Left ventricle myocardium inferior (tissue), 1 donor: ENCODE measurements around the gene PIGN. TPM values are rescaled to one million over a fixed set of nuclear protein-coding genes. Genes with fewer than 3 reads are reported as not detected.

Source experiments
- DNase-seq: peaks from one replicate; pipeline ENCODE4 v3.0.0-alpha.2; 2020
- H3K27ac ChIP-seq: fragments of 200-600 bp; replicated peaks from 2 replicates; pipeline ENCODE4 v1.8.0; 2021
- H3K27me3 ChIP-seq: fragments of 200-600 bp; 2 replicates; pipeline ENCODE4 v1.8.0; 2021; ENCODE audit warnings: low read depth
- H3K36me3 ChIP-seq: fragments of 200-600 bp; 2 replicates; pipeline ENCODE4 v1.8.0; 2021
- H3K4me1 ChIP-seq: fragments of 200-600 bp; 2 replicates; pipeline ENCODE4 v1.8.0; 2021
- H3K4me3 ChIP-seq: fragments of 200-600 bp; 2 replicates; pipeline ENCODE4 v1.8.0; 2021; ENCODE audit warnings: mild to moderate bottlenecking, moderate library complexity
- H3K9me3 ChIP-seq: fragments of 200-600 bp; replicated peaks from 2 replicates; pipeline ENCODE4 v1.8.0; 2021
- intact Hi-C: fragments of 100-400 bp; cut with micrococcal nuclease; formaldehyde crosslinking; loops from one replicate; pipeline ENCODE4 v1.11.0; 2022
- total RNA-seq: library from RNA; stranded (reverse); fragmentation: NEBNext Ultra II Directional; extraction: Animal tissue kit (Norgen Biotek cat#: 25700); gene quantifications from one replicate; pipeline ENCODE4 v1.2.1, GENCODE V29; 2021
- TF ChIP-seq, protein P1 (sequence below): fragments of 200-600 bp; IDR thresholded peaks from 2 replicates; pipeline ENCODE4 v1.8.0; 2021; ENCODE audit warnings: antibody characterized with exemption, mild to moderate bottlenecking, borderline replicate concordance
- donor health status: DM: no; HTN: yes; CAD: no; lungs with severe emphysema.

PIGN gene
- total RNA-seq, 1 donor from 2014 or later, result 19.7 TPM

- Histone ChIP-seq H3K4me1 (peaks cover 7% of the 10 kb centered on the region), H3K36me3 (peaks cover 20% of the 10 kb centered on the region), H3K27me3 (no peaks in the 10 kb centered on the region), H3K27ac (no peak overlapping the region), H3K4me3 (no peak overlapping the region), H3K9me3 (no peaks in the 10 kb centered on the region)
- no peak for DNase-seq
- TF ChIP-seq, protein P1, sequence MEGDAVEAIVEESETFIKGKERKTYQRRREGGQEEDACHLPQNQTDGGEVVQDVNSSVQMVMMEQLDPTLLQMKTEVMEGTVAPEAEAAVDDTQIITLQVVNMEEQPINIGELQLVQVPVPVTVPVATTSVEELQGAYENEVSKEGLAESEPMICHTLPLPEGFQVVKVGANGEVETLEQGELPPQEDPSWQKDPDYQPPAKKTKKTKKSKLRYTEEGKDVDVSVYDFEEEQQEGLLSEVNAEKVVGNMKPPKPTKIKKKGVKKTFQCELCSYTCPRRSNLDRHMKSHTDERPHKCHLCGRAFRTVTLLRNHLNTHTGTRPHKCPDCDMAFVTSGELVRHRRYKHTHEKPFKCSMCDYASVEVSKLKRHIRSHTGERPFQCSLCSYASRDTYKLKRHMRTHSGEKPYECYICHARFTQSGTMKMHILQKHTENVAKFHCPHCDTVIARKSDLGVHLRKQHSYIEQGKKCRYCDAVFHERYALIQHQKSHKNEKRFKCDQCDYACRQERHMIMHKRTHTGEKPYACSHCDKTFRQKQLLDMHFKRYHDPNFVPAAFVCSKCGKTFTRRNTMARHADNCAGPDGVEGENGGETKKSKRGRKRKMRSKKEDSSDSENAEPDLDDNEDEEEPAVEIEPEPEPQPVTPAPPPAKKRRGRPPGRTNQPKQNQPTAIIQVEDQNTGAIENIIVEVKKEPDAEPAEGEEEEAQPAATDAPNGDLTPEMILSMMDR, result no peak
- intact Hi-C loops, result no loop called here
Observed at GRCh38 chr18:62211325-62211828, 24.5 kb upstream of the PIGN start.

DNA sequence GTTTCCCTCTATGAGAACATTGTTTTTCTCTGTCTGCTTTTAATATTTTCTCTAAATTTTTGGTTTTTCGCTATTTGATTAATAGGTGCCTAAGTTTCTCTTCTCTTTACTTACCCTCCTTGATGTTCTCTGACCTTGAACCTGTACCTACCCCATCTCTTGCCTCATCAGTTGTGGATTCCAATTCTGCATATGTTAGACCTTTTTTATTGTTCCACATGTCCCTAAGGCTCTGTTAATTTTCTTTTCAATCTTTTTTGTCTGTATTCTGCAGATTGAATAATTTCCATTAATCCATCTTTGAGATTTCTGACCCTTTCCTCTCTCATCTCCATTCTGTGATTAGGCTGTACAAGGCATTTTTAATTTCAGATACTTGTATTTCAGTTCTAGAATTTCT, 23.3 kb upstream of the PIGN start:
- H3K36me3 ChIP-seq, result peaks cover 20% of the 10 kb centered on the region
- TF ChIP-seq, protein P1, result no peak
- DNase-seq, result no peak
- peaks cover 7% of the 10 kb centered on the region for H3K4me1 ChIP-seq
- H3K4me3 ChIP-seq, result no peak overlapping the region
- H3K27me3 ChIP-seq, result no peaks in the 10 kb centered on the region
- no peaks in the 10 kb centered on the region for H3K9me3 ChIP-seq
- no peak overlapping the region for H3K27ac ChIP-seq
- intact Hi-C loops, result no loop called here

DNA sequence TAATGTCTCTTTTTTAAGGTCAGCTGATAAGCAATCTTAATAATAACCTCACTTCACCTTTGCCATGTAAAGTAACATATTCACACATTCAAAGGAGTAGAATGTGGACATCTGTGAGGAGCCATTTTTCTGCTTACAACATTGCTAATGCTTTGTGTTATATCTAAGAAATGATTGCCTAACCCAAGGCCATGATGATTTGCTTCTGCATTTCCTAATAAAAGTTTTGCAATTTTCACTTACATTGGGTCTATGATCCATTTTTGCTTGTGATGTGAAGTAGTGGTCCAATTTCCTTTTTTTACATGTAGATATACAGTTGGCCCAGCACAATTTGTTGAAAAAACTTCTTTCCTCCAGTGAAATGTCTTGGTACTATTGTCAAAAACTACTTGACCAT, 22.2 kb upstream of the PIGN start:
- peaks cover 20% of the 10 kb centered on the region for H3K36me3 ChIP-seq
- no peak overlapping the region for H3K4me3 ChIP-seq
- no peak for DNase-seq
- no peaks in the 10 kb centered on the region for H3K9me3 ChIP-seq
- intact Hi-C loops, result no loop called here
- H3K4me1 ChIP-seq, result peaks cover 7% of the 10 kb centered on the region
- H3K27me3 ChIP-seq, result no peaks in the 10 kb centered on the region
- H3K27ac ChIP-seq, result no peak overlapping the region
- TF ChIP-seq, protein P1, result no peak

- peaks cover 4% of the 10 kb centered on the region for H3K36me3 ChIP-seq
- no peak overlapping the region for H3K4me3 ChIP-seq
- TF ChIP-seq, protein P1, result no peak
- no peak overlapping the region for H3K27ac ChIP-seq
- no peaks in the 10 kb centered on the region for H3K9me3 ChIP-seq
- DNase-seq, result no peak
- H3K27me3 ChIP-seq, result no peaks in the 10 kb centered on the region
- intact Hi-C loops, result no loop called here
- peaks cover 7% of the 10 kb centered on the region for H3K4me1 ChIP-seq
Observed at GRCh38 chr18:62206593-62206992, 19.7 kb upstream of the PIGN start.

- Histone ChIP-seq H3K36me3 (no peaks in the 10 kb centered on the region), H3K4me3 (no peak overlapping the region), H3K27me3 (no peaks in the 10 kb centered on the region), H3K9me3 (no peaks in the 10 kb centered on the region), H3K27ac (no peak overlapping the region), H3K4me1 (peaks cover 7% of the 10 kb centered on the region)
- DNase-seq, result no peak
- intact Hi-C loops, result no loop called here
- TF ChIP-seq, protein P1, result no peak
Observed at GRCh38 chr18:62205824-62206223, 19.0 kb upstream of the PIGN start.
